Neutrophil (primary cell): ENCODE results near the gene C10orf95.

Experiments
- H3K27ac ChIP-seq: fragments of 200-600 bp; sonication (generic); 2 replicates; pipeline ENCODE4 v1.5.1; 2016; ENCODE audit warnings: mild to moderate bottlenecking, moderate library complexity
- H3K27me3 ChIP-seq: fragments of 200-600 bp; sonication (generic); 2 replicates; pipeline ENCODE4 v1.6.0; 2016; ENCODE audit warnings: mild to moderate bottlenecking
- H3K36me3 ChIP-seq: fragments of 200-600 bp; sonication (generic); 2 replicates; pipeline ENCODE4 v1.5.1; 2017
- H3K4me1 ChIP-seq, 2 experiments: fragments of 200-600 bp in 1 of 2; sonication (generic) in 1 of 2; 1 replicate in 1 of 2; 2 replicates in 1 of 2; pipeline versions ENCODE4 v1.5.1 to v1.6.1; 2013 to 2016; ENCODE audit warnings: low read depth in 1 of 2, low read length in 1 of 2, mild to moderate bottlenecking in 1 of 2, moderate library complexity in 1 of 2; ENCODE audit not compliant: control insufficient read depth in 1 of 2, insufficient read depth in 1 of 2
- H3K4me3 ChIP-seq, 2 experiments: fragments of 200-600 bp in 1 of 2; sonication (generic) in 1 of 2; 1 replicate in 1 of 2; 2 replicates in 1 of 2; pipeline ENCODE4 v1.5.1; 2013 to 2016; ENCODE audit warnings: low read depth in 1 of 2, low read length in 1 of 2, mild to moderate bottlenecking in 1 of 2, moderate library complexity in 1 of 2
- H3K9me3 ChIP-seq: fragments of 200-600 bp; sonication (generic); 2 replicates; pipeline ENCODE4 v1.5.1; 2016
- TF ChIP-seq, protein P1 (sequence below): fragments of 200-600 bp; sonication (generic); IDR thresholded peaks from 2 replicates; pipeline ENCODE4 v1.5.1; 2016; ENCODE audit warnings: antibody characterized with exemption

C10orf95 gene

DNA sequence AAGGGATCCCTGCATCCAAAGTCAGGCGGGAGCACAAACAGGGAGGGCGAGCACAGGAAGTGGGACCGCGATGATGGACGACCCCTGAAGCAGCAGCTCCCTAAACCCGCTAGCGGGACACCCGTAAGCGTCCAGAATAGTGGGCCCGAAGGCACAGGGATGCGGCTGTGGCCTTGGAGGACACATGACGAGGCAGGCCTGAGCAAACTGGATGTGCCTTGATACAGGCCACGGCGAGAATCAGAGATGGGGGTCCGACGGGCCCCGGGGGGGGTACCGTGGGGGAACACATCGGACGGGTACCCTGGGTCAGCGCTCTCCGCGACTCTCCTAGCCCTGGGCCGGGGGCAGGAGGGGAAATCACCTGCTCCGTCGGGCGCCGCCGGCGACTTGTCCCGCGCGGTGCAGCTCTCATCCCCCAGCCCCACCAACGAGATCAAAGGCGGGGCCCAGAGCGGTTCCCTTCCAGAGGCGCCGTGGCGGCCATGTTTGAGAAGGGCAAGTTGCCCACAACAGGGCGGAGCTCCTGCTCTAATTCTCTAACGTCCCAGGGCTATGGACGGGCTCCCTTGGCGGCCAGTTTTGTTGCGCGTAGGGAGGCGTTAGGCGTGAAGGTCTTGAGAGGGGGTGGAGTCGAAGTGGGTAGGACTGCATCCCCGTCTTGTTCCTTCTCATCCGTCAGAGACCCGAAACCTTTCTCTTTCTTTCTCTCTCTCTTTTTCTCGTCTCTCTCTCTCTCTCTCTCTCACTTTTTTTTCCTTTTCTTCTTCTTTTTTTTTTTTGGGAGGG, 19.0 kb downstream of the C10orf95 start, which contains the start of gene CUEDC2:
Gene CUEDC2 (minus strand): TSS at position 413 of the 789 bp plus-strand sequence. CDS start 7,386 bp downstream, outside the sequence.
- H3K4me3 ChIP-seq: peak within 1 kb of the TSS; percentile 78 to 97
- TF ChIP-seq, protein P1, sequence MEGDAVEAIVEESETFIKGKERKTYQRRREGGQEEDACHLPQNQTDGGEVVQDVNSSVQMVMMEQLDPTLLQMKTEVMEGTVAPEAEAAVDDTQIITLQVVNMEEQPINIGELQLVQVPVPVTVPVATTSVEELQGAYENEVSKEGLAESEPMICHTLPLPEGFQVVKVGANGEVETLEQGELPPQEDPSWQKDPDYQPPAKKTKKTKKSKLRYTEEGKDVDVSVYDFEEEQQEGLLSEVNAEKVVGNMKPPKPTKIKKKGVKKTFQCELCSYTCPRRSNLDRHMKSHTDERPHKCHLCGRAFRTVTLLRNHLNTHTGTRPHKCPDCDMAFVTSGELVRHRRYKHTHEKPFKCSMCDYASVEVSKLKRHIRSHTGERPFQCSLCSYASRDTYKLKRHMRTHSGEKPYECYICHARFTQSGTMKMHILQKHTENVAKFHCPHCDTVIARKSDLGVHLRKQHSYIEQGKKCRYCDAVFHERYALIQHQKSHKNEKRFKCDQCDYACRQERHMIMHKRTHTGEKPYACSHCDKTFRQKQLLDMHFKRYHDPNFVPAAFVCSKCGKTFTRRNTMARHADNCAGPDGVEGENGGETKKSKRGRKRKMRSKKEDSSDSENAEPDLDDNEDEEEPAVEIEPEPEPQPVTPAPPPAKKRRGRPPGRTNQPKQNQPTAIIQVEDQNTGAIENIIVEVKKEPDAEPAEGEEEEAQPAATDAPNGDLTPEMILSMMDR: no peak
- H3K9me3 ChIP-seq: no peaks in the 10 kb centered on the region
- H3K27me3 ChIP-seq: no peaks in the 10 kb centered on the region
- peaks cover 38 to 39% of the 10 kb centered on the region in 2 experiments for H3K4me1 ChIP-seq
- H3K27ac ChIP-seq: peak within 1 kb of the TSS; percentile 53
- no peaks in the 10 kb centered on the region for H3K36me3 ChIP-seq

GRCh38 chr10:102431452-102432124, 19.8 kb downstream of the C10orf95 start:
- Histone ChIP-seq H3K4me1 (peaks cover 38 to 39% of the 10 kb centered on the region in 2 experiments), H3K27ac (peak overlapping the region; percentile 43), H3K27me3 (no peaks in the 10 kb centered on the region), H3K4me3 (peak overlapping the region; percentile 78 to 97), H3K9me3 (no peaks in the 10 kb centered on the region), H3K36me3 (no peaks in the 10 kb centered on the region)
- TF ChIP-seq, protein P1: no peak

GRCh38 chr10:102429468-102429867, 21.9 kb downstream of the C10orf95 start:
- TF ChIP-seq, protein P1: no peak
- Histone ChIP-seq H3K27ac (no peak overlapping the region), H3K9me3 (no peaks in the 10 kb centered on the region), H3K4me3 (no peak overlapping the region), H3K27me3 (no peaks in the 10 kb centered on the region), H3K36me3 (peaks cover 6% of the 10 kb centered on the region), H3K4me1 (peaks cover 27 to 28% of the 10 kb centered on the region in 2 experiments)

- TF ChIP-seq, protein P1: no peak
- Histone ChIP-seq H3K36me3 (peaks cover 16% of the 10 kb centered on the region), H3K4me1 (peaks cover 20 to 22% of the 10 kb centered on the region in 2 experiments), H3K4me3 (no peak overlapping the region), H3K9me3 (no peaks in the 10 kb centered on the region), H3K27me3 (no peaks in the 10 kb centered on the region), H3K27ac (no peak overlapping the region)
These were observed 24.5 kb downstream of the C10orf95 start for GRCh38 chr10:102426803-102427287.

DNA sequence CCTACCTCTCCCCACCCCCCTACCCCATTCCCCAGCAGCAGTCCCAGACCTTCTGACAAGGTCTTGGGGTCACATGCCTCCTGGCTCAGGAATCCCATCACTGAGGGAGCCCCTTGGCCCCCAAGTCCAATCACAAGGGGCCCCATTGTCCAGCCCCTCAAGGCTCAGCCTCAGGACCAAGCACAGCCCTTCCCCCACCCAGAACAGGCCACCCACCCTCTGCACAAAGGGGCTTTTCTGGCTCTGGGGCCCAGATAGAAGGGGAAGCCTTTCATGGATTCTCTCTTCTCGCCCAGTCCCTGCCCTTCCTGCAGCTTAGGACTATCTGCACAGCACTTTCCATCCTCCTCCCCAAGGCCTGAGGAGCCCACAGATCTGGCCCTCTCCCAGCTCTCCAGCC, 25.9 kb downstream of the C10orf95 start:
- no peak overlapping the region for H3K4me3 ChIP-seq
- TF ChIP-seq, protein P1: no peak
- no peaks in the 10 kb centered on the region for H3K9me3 ChIP-seq
- no peaks in the 10 kb centered on the region for H3K27me3 ChIP-seq
- peaks cover 16% of the 10 kb centered on the region for H3K36me3 ChIP-seq
- no peak overlapping the region for H3K27ac ChIP-seq
- H3K4me1 ChIP-seq: peaks cover 21 to 28% of the 10 kb centered on the region in 2 experiments
